HepG2 (cell line): ENCODE measurements around the gene RGPD3. TPM values are rescaled to one million over a fixed set of nuclear protein-coding genes. Genes with fewer than 3 reads are reported as not detected.

Experiments
- EP300 ChIP-seq, 3 experiments: sonication (generic) in 1 of 3; formaldehyde crosslinking in 1 of 3; IDR thresholded peaks; 2 replicates each; pipeline versions ENCODE4 v1.5.1 to v1.6.1; 2011 to 2020; ENCODE audit warnings: low read depth in 2 of 3, low read length in 2 of 3, borderline replicate concordance in 1 of 3, improper control_type of control experiment in 1 of 3, mild to moderate bottlenecking in 1 of 3, missing genetic modification reagents in 1 of 3, moderate library complexity in 1 of 3
- FOXO1 ChIP-seq: sonication (generic); formaldehyde crosslinking; IDR thresholded peaks from 2 replicates; pipeline ENCODE4 v1.4.0; 2020; ENCODE audit warnings: missing genetic modification reagents
- LCORL ChIP-seq, 2 experiments: fragments of 450-650 bp in 1 of 2; sonication (generic) in 1 of 2; formaldehyde crosslinking in 1 of 2; IDR thresholded peaks; 2 replicates each; pipeline versions ENCODE4 v1.5.0 to v1.6.1; 2017 to 2020; ENCODE audit warnings: antibody characterized with exemption in 1 of 2, missing genetic modification reagents in 1 of 2
- MEF2D ChIP-seq: sonication (generic); formaldehyde crosslinking; IDR thresholded peaks from 2 replicates; pipeline ENCODE4 v1.5.1; 2020; ENCODE audit warnings: mild to moderate bottlenecking, missing genetic modification reagents
- NCOR1 ChIP-seq: fragments of 200-600 bp; sonication (generic); IDR thresholded peaks from 2 replicates; pipeline ENCODE4 v1.7.0; 2017; ENCODE audit warnings: antibody characterized with exemption, low read length, borderline replicate concordance
- NRL ChIP-seq: sonication (generic); formaldehyde crosslinking; IDR thresholded peaks from 2 replicates; pipeline ENCODE4 v1.5.0; 2020; ENCODE audit warnings: missing genetic modification reagents, mild to moderate bottlenecking, moderate library complexity, borderline replicate concordance
- REPIN1 ChIP-seq: sonication (generic); formaldehyde crosslinking; IDR thresholded peaks from 2 replicates; pipeline ENCODE4 v1.8.0; 2022; ENCODE audit warnings: missing genetic modification reagents, low read depth, mild to moderate bottlenecking, borderline replicate concordance
- SIX1 ChIP-seq: sonication (generic); formaldehyde crosslinking; IDR thresholded peaks from 2 replicates; pipeline ENCODE4 v1.4.0; 2020; ENCODE audit warnings: missing genetic modification reagents, borderline replicate concordance
- SMARCC2 ChIP-seq: fragments of 450-650 bp; IDR thresholded peaks from 2 replicates; pipeline ENCODE4 v1.6.1; 2017; ENCODE audit warnings: antibody characterized with exemption, mild to moderate bottlenecking
- TEAD3 ChIP-seq: optimal IDR thresholded peaks from 2 replicates; pipeline ENCODE3; 2016; ENCODE audit warnings: borderline replicate concordance
- ZNF205 ChIP-seq: IDR thresholded peaks from 2 replicates; pipeline ENCODE4 v1.6.1; 2018; ENCODE audit warnings: missing biosample characterization, missing genetic modification reagents
- ZNF317 ChIP-seq: sonication (generic); formaldehyde crosslinking; IDR thresholded peaks from 2 replicates; pipeline ENCODE4 v1.5.0; 2020; ENCODE audit warnings: mild to moderate bottlenecking, missing genetic modification reagents
- ZNF501 ChIP-seq: sonication (generic); formaldehyde crosslinking; IDR thresholded peaks from 2 replicates; pipeline ENCODE4 v1.5.1; 2020; ENCODE audit warnings: mild to moderate bottlenecking, moderate library complexity, missing genetic modification reagents
- polyA plus RNA-seq, 8 experiments: library from polyadenylated mRNA; depleted of rRNA in 3 of 8; stranded (reverse) in 7 of 8; unstranded in 1 of 8; fragments of >200 nt; fragmentation: Illumina TruSeq in 4 of 8; extraction: Trizol in 4 of 8; gene quantifications; 2 replicates each; pipeline versions ENCODE4 v1.2.1 to v1.2.3, GENCODE V29; 2011 to 2016; ENCODE audit warnings: low read depth in 4 of 8, missing spikeins in 1 of 8, mixed read lengths in 1 of 8; ENCODE audit not compliant: insufficient read depth in 1 of 8
- total RNA-seq, 5 experiments: library from RNA; depleted of rRNA; stranded (reverse); fragments of >200 nt; fragmentation: Illumina TruSeq; extraction: Trizol; gene quantifications; 2 replicates each; pipeline ENCODE4 v1.2.3, GENCODE V29; 2016; ENCODE audit warnings: low read depth in 1 of 5
- TF ChIP-seq, protein P1 (sequence below): sonication (generic); formaldehyde crosslinking; conservative IDR thresholded peaks from 2 replicates; pipeline ENCODE4 v1.8.0; 2022; ENCODE audit warnings: mild to moderate bottlenecking, moderate library complexity, missing genetic modification reagents
- TF ChIP-seq, protein P2 (sequence below): sonication (generic); formaldehyde crosslinking; IDR thresholded peaks from 2 replicates; pipeline ENCODE4 v1.5.1; 2020; ENCODE audit warnings: mild to moderate bottlenecking, missing genetic modification reagents, moderate library complexity
- TF ChIP-seq, protein P3 (sequence below): sonication (generic); formaldehyde crosslinking; IDR thresholded peaks from 2 replicates; pipeline ENCODE4 v1.8.1; 2022; ENCODE audit warnings: low read depth, mild to moderate bottlenecking, missing genetic modification reagents
- TF ChIP-seq, protein P4 (sequence below): sonication (generic); formaldehyde crosslinking; IDR thresholded peaks from 2 replicates; pipeline ENCODE4 v1.4.0; 2020; ENCODE audit warnings: missing genetic modification reagents

Gene RGPD3
- total and polyA plus RNA-seq, 2 of the 13 experiments (the other 11 are each of a cell fraction or from before 2014, with no cell fraction given): 0.13 to 0.24 TPM

DNA sequence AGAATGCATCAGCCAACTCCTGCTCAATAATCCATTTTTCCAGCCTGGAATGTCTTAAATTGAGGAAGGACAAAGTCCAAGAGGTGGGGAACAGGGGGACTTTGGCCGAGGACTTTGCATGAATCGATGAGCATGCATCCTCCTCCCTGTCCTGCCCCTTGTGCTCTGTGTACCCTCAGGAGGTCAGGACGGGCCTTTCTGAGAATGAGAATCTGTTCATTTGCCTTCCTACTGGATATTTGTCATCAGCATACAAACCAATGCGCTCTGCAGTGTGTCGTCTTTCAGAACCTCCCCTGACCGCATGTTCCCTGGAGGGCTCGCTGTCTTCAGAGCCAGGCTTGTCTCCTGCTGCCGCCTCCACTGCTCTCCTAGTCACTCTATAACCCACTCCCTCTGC is 83.7 kb downstream of the RGPD3 start (continued):
- TF ChIP-seq EP300 (IDR thresholded peaks at IDR 0.05; ENCODE audit: low read depth in 2 of 2, low read length in 2 of 2) (peak in 1 of 2 experiments; percentile 87; a peak in 2 of 4 replicates), EP300 (CRISPR knock-in tag; IDR thresholded peaks at IDR 0.05; ENCODE audit: borderline replicate concordance) (peak; percentile 63; the same call in 1 of the 2 replicates), ZNF205 (CRISPR knock-in tag) (peak; percentile 45; the same call in 1 of the 2 replicates), NCOR1 (peak; percentile 83; the same call in 1 of the 2 replicates), ZNF501 (CRISPR knock-in tag) (0 out of 2 replicates have a peak, but pooled peaks have one; percentile 18), MEF2D (CRISPR knock-in tag) (peak; percentile 56; the same call in 1 of the 2 replicates), NRL (CRISPR knock-in tag) (0 out of 2 replicates have a peak, but pooled peaks have one; percentile 18), SIX1 (CRISPR knock-in tag) (0 out of 2 replicates have a peak, but pooled peaks have one; percentile 41), TEAD3 (CRISPR knock-in tag) (peak; percentile 90), LCORL (IDR thresholded peaks at IDR 0.05) (peak; percentile 74; the same call in 1 of the 2 replicates), LCORL (CRISPR knock-in tag; IDR thresholded peaks at IDR 0.05) (peak; percentile 87), ZNF317 (peak; percentile 77; the same call in 1 of the 2 replicates), REPIN1 (CRISPR knock-in tag) (0 out of 2 replicates have a peak, but pooled peaks have one; percentile 37), FOXO1 (CRISPR knock-in tag) (peak; percentile 79; the same call in 1 of the 2 replicates), SMARCC2 (0 out of 2 replicates have a peak, but pooled peaks have one; percentile 75)
- TF ChIP-seq, protein P1, sequence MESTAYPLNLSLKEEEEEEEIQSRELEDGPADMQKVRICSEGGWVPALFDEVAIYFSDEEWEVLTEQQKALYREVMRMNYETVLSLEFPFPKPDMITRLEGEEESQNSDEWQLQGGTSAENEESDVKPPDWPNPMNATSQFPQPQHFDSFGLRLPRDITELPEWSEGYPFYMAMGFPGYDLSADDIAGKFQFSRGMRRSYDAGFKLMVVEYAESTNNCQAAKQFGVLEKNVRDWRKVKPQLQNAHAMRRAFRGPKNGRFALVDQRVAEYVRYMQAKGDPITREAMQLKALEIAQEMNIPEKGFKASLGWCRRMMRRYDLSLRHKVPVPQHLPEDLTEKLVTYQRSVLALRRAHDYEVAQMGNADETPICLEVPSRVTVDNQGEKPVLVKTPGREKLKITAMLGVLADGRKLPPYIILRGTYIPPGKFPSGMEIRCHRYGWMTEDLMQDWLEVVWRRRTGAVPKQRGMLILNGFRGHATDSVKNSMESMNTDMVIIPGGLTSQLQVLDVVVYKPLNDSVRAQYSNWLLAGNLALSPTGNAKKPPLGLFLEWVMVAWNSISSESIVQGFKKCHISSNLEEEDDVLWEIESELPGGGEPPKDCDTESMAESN (CRISPR knock-in tag): peak; percentile 37; the same call in 1 of the 2 replicates
- TF ChIP-seq, protein P2, sequence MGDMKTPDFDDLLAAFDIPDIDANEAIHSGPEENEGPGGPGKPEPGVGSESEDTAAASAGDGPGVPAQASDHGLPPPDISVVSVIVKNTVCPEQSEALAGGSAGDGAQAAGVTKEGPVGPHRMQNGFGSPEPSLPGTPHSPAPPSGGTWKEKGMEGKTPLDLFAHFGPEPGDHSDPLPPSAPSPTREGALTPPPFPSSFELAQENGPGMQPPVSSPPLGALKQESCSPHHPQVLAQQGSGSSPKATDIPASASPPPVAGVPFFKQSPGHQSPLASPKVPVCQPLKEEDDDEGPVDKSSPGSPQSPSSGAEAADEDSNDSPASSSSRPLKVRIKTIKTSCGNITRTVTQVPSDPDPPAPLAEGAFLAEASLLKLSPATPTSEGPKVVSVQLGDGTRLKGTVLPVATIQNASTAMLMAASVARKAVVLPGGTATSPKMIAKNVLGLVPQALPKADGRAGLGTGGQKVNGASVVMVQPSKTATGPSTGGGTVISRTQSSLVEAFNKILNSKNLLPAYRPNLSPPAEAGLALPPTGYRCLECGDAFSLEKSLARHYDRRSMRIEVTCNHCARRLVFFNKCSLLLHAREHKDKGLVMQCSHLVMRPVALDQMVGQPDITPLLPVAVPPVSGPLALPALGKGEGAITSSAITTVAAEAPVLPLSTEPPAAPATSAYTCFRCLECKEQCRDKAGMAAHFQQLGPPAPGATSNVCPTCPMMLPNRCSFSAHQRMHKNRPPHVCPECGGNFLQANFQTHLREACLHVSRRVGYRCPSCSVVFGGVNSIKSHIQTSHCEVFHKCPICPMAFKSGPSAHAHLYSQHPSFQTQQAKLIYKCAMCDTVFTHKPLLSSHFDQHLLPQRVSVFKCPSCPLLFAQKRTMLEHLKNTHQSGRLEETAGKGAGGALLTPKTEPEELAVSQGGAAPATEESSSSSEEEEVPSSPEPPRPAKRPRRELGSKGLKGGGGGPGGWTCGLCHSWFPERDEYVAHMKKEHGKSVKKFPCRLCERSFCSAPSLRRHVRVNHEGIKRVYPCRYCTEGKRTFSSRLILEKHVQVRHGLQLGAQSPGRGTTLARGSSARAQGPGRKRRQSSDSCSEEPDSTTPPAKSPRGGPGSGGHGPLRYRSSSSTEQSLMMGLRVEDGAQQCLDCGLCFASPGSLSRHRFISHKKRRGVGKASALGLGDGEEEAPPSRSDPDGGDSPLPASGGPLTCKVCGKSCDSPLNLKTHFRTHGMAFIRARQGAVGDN (CRISPR knock-in tag): peak; percentile 87
- TF ChIP-seq, protein P3, sequence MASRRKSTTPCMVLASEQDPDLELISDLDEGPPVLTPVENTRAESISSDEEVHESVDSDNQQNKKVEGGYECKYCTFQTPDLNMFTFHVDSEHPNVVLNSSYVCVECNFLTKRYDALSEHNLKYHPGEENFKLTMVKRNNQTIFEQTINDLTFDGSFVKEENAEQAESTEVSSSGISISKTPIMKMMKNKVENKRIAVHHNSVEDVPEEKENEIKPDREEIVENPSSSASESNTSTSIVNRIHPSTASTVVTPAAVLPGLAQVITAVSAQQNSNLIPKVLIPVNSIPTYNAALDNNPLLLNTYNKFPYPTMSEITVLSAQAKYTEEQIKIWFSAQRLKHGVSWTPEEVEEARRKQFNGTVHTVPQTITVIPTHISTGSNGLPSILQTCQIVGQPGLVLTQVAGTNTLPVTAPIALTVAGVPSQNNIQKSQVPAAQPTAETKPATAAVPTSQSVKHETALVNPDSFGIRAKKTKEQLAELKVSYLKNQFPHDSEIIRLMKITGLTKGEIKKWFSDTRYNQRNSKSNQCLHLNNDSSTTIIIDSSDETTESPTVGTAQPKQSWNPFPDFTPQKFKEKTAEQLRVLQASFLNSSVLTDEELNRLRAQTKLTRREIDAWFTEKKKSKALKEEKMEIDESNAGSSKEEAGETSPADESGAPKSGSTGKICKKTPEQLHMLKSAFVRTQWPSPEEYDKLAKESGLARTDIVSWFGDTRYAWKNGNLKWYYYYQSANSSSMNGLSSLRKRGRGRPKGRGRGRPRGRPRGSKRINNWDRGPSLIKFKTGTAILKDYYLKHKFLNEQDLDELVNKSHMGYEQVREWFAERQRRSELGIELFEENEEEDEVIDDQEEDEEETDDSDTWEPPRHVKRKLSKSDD: peak; percentile 76
- TF ChIP-seq, protein P4, sequence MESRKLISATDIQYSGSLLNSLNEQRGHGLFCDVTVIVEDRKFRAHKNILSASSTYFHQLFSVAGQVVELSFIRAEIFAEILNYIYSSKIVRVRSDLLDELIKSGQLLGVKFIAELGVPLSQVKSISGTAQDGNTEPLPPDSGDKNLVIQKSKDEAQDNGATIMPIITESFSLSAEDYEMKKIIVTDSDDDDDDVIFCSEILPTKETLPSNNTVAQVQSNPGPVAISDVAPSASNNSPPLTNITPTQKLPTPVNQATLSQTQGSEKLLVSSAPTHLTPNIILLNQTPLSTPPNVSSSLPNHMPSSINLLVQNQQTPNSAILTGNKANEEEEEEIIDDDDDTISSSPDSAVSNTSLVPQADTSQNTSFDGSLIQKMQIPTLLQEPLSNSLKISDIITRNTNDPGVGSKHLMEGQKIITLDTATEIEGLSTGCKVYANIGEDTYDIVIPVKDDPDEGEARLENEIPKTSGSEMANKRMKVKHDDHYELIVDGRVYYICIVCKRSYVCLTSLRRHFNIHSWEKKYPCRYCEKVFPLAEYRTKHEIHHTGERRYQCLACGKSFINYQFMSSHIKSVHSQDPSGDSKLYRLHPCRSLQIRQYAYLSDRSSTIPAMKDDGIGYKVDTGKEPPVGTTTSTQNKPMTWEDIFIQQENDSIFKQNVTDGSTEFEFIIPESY (CRISPR knock-in tag): peak; percentile 9; the same call in 1 of the 2 replicates
